Fibroblast of lung (primary cell): ENCODE results near the gene SYNJ1. TPM values are rescaled to one million over a fixed set of nuclear protein-coding genes. Genes with fewer than 3 reads are reported as not detected.
"Not testable (repeated sequence)": the region's sequence is repeated elsewhere in the genome, so short reads cannot be mapped to it uniquely, and the experiment has no call there.

Experiments
- DNase-seq, 2 donors: peaks; one replicate each; pipeline versions ENCODE4 v3.0.0 to v3.0.0-alpha.2; 2010; ENCODE audit warnings: low read depth in 2 of 2
- H2AFZ ChIP-seq: 2 replicates; pipeline ENCODE4 v1.5.1; 2012; ENCODE audit warnings: low read length, control low read depth, inconsistent platforms
- H3K27ac ChIP-seq: 2 replicates; pipeline ENCODE4 v1.5.1; 2011; ENCODE audit warnings: low read length, control low read depth; ENCODE audit not compliant: insufficient read depth
- H3K27me3 ChIP-seq: 2 replicates; pipeline ENCODE4 v1.5.1; 2011; ENCODE audit warnings: mild to moderate bottlenecking, low read length; ENCODE audit not compliant: control insufficient read depth, insufficient read depth
- H3K36me3 ChIP-seq: 2 replicates; pipeline ENCODE4 v1.5.1; 2011; ENCODE audit warnings: low read length; ENCODE audit not compliant: control insufficient read depth, insufficient read depth
- H3K4me1 ChIP-seq: 2 replicates; pipeline ENCODE4 v1.5.1; 2011; ENCODE audit warnings: low read length; ENCODE audit not compliant: control insufficient read depth, insufficient read depth; ENCODE audit errors: extremely low read depth
- H3K4me2 ChIP-seq: 2 replicates; pipeline ENCODE4 v1.5.1; 2011; ENCODE audit warnings: low read length, control low read depth; ENCODE audit not compliant: insufficient read depth; ENCODE audit errors: extremely low read depth
- H3K4me3 ChIP-seq, 4 experiments: fragments of 200-600 bp in 1 of 4; sonication (generic) in 1 of 4; replicated peaks in 1 of 4; 2 replicates each; pipeline ENCODE4 v1.5.1; 2011 to 2016; ENCODE audit warnings: low read length in 4 of 4, low read depth in 3 of 4, mild to moderate bottlenecking in 3 of 4, control low read depth in 2 of 4, inconsistent platforms in 1 of 4, mixed read lengths in 1 of 4; ENCODE audit not compliant: insufficient read depth in 1 of 4; ENCODE audit errors: control extremely low read depth in 1 of 4
- H3K79me2 ChIP-seq: 2 replicates; pipeline ENCODE4 v1.5.1; 2012; ENCODE audit warnings: mild to moderate bottlenecking, low read length, inconsistent platforms; ENCODE audit not compliant: control insufficient read depth, insufficient read depth
- H3K9ac ChIP-seq: 2 replicates; pipeline ENCODE4 v1.5.1; 2011; ENCODE audit warnings: mild to moderate bottlenecking, low read length, control low read depth; ENCODE audit not compliant: insufficient read depth
- H3K9me3 ChIP-seq: 2 replicates; pipeline ENCODE4 v1.5.1; 2012; ENCODE audit warnings: low read depth, low read length; ENCODE audit not compliant: control insufficient read depth, insufficient read depth
- H4K20me1 ChIP-seq: 2 replicates; pipeline ENCODE4 v1.5.1; 2011; ENCODE audit warnings: low read length; ENCODE audit not compliant: control insufficient read depth, insufficient read depth; ENCODE audit errors: extremely low read depth
- EZH2 ChIP-seq: IDR thresholded peaks from 2 replicates; pipeline ENCODE4 v1.5.1; 2012; ENCODE audit warnings: low read length, control low read depth, mild to moderate bottlenecking; ENCODE audit errors: missing control alignments
- polyA minus RNA-seq: library from RNA; depleted of rRNA, polyadenylated mRNA; stranded (reverse); fragments of >200 nt; gene quantifications from 2 replicates; pipeline ENCODE4 v1.2.3, GENCODE V29; 2011; ENCODE audit warnings: low replicate concordance
- polyA plus RNA-seq, 2 donors: library from polyadenylated mRNA; depleted of rRNA in 1 of 2; stranded (reverse) in 1 of 2; unstranded in 1 of 2; fragments of >200 nt; gene quantifications; 2 replicates each; pipeline ENCODE4 v1.2.1, GENCODE V29; 2011 to 2012; ENCODE audit warnings: missing spikeins in 1 of 2
- total RNA-seq: library from RNA; depleted of rRNA; stranded (reverse); fragments of >200 nt; gene quantifications from 2 replicates; pipeline ENCODE4 v1.2.1, GENCODE V29; 2014
- TF ChIP-seq, protein P1 (sequence below), 2 donors: IDR thresholded peaks in 1 of 2; conservative IDR thresholded peaks in 1 of 2; 1 replicate in 1 of 2; 2 replicates in 1 of 2; pipeline ENCODE4 v1.5.1; 2011 to 2012; ENCODE audit warnings: low read length in 2 of 2, control low read depth in 1 of 2, inconsistent platforms in 1 of 2, low read depth in 1 of 2, mild to moderate bottlenecking in 1 of 2

SYNJ1 gene
- total RNA-seq (4.6 and 6.1 TPM in 2 replicates), polyA plus RNA-seq (8.1 and 10.4 TPM in 2 replicates), polyA minus RNA-seq (18.0 and 23.6 TPM in 2 replicates)
- polyA plus RNA-seq (2012) = 5.0 and 7.8 TPM in 2 replicates

- peaks cover 6% of the 10 kb centered on the region for H3K79me2 ChIP-seq
- no peaks in the 10 kb centered on the region for H3K36me3 ChIP-seq
- peak within 1 kb of the TSS; percentile 90 for H3K9ac ChIP-seq
- H3K9me3 ChIP-seq = no peaks in the 10 kb centered on the region
- H3K27ac ChIP-seq = peak within 1 kb of the TSS; percentile 87
- no peaks in the 10 kb centered on the region for H4K20me1 ChIP-seq
- H3K27me3 ChIP-seq = no peaks in the 10 kb centered on the region
- DNase-seq = peak; percentile 91 to 94
- H3K4me3 ChIP-seq = peak within 1 kb of the TSS; percentile 68 to 98 (median 82)
- H3K4me2 ChIP-seq = peak within 1 kb of the TSS; percentile 95
- TF ChIP-seq, protein P1, sequence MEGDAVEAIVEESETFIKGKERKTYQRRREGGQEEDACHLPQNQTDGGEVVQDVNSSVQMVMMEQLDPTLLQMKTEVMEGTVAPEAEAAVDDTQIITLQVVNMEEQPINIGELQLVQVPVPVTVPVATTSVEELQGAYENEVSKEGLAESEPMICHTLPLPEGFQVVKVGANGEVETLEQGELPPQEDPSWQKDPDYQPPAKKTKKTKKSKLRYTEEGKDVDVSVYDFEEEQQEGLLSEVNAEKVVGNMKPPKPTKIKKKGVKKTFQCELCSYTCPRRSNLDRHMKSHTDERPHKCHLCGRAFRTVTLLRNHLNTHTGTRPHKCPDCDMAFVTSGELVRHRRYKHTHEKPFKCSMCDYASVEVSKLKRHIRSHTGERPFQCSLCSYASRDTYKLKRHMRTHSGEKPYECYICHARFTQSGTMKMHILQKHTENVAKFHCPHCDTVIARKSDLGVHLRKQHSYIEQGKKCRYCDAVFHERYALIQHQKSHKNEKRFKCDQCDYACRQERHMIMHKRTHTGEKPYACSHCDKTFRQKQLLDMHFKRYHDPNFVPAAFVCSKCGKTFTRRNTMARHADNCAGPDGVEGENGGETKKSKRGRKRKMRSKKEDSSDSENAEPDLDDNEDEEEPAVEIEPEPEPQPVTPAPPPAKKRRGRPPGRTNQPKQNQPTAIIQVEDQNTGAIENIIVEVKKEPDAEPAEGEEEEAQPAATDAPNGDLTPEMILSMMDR (conservative IDR thresholded peaks at IDR 0.05 in 1 of 2, IDR thresholded peaks at IDR 0.05 in 1 of 2; ENCODE audit: low read depth in 1 of 2, low read length in 2 of 2) = no peak
- no peak for TF ChIP-seq EZH2
- H2AFZ ChIP-seq = peak within 1 kb of the TSS; percentile 96
- H3K4me1 ChIP-seq = peaks cover 2% of the 10 kb centered on the region
These were observed at the start of gene SYNJ1 for GRCh38 chr21:32727687-32728455. Gene SYNJ1, minus strand, starts transcription at chr21:32728013. Its CDS starts 1,118 bp downstream, at chr21:32726895.

GRCh38 chr21:32777269-32777668 lies 49.5 kb upstream of the SYNJ1 start:
- Histone ChIP-seq H2AFZ (no peak overlapping the region), H3K36me3 (no peaks in the 10 kb centered on the region), H3K79me2 (no peaks in the 10 kb centered on the region), H3K9ac (no peak overlapping the region), H3K4me1 (peaks cover 3% of the 10 kb centered on the region), H3K27me3 (no peaks in the 10 kb centered on the region), H4K20me1 (no peaks in the 10 kb centered on the region), H3K9me3 (no peaks in the 10 kb centered on the region), H3K4me2 (no peak overlapping the region), H3K4me3 (no peak overlapping the region), H3K27ac (no peak overlapping the region)
- DNase-seq = no peak
- no peak for TF ChIP-seq EZH2
- TF ChIP-seq, protein P1 (conservative IDR thresholded peaks at IDR 0.05 in 1 of 2, IDR thresholded peaks at IDR 0.05 in 1 of 2; ENCODE audit: low read depth in 1 of 2, low read length in 2 of 2) = no peak

DNA sequence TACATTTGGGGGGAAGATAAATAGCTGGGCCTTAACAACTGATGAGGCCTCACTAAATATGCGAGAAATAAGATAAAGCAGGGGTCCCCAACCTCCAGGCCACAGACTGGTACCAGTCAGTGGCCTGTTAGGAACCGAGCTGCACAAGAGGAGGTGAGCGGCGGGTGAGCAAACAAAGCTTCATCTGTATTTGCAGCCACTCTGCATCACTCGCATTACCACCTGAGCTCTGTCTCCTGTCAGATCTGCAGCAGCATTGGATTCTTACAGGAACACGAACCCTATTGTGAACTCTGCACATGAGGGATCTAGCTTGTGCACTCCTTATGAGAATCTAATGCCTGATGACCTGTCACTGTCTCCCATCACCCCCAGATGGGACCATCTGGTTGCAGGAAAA lies 48.9 kb upstream of the SYNJ1 start:
- Histone ChIP-seq H3K4me3 (no peak overlapping the region), H3K4me2 (no peak overlapping the region), H3K9ac (no peak overlapping the region), H4K20me1 (no peaks in the 10 kb centered on the region), H3K4me1 (peaks cover 3% of the 10 kb centered on the region), H3K36me3 (no peaks in the 10 kb centered on the region), H3K79me2 (no peaks in the 10 kb centered on the region), H3K27ac (no peak overlapping the region), H3K9me3 (no peaks in the 10 kb centered on the region), H3K27me3 (no peaks in the 10 kb centered on the region), H2AFZ (no peak overlapping the region)
- no peak for TF ChIP-seq EZH2
- TF ChIP-seq, protein P1 (conservative IDR thresholded peaks at IDR 0.05 in 1 of 2, IDR thresholded peaks at IDR 0.05 in 1 of 2; ENCODE audit: low read depth in 1 of 2, low read length in 2 of 2) = no peak
- DNase-seq = no peak

GRCh38 chr21:32773048-32773344 lies 45.2 kb upstream of the SYNJ1 start:
- H2AFZ ChIP-seq, H3K27ac ChIP-seq, H3K36me3 ChIP-seq, H3K4me1 ChIP-seq, H3K27me3 ChIP-seq, DNase-seq, H3K9me3 ChIP-seq, H4K20me1 ChIP-seq, H3K9ac ChIP-seq: not testable (repeated sequence)
- Histone ChIP-seq H3K4me2 (peak overlapping the region; percentile 97), H3K4me3 (peak overlapping the region in 3 of 4 experiments; percentile 65 to 92 (median 77)), H3K79me2 (peaks cover 32% of the 10 kb centered on the region)
